GM10248 (cell line): ENCODE results near the gene RSRC1.
"Not testable (repeated sequence)": the region's sequence is repeated elsewhere in the genome, so short reads cannot be mapped to it uniquely, and the experiment has no call there.

Source experiments
- CTCF ChIA-PET: fragments of 300-600 bp; sonication (Branson Sonifier 250); formaldehyde crosslinking; extraction: SDS; loops from one replicate; lab custom pipeline; 2021; ENCODE audit warnings: antibody characterized with exemption; lab: Yijun Ruan, JAX
- POLR2A ChIA-PET: fragments of 350-650 bp; sonication (Branson Sonifier 250); formaldehyde crosslinking; extraction: SDS; loops from one replicate; lab custom pipeline; 2020; ENCODE audit warnings: antibody characterized with exemption; lab: Yijun Ruan, JAX
- DNase-seq: peaks from one replicate; pipeline ENCODE4 v3.0.0; 2012; ENCODE audit errors: extremely low spot score
- CTCF ChIP-seq: IDR thresholded peaks from 2 replicates; pipeline ENCODE4 v1.5.1; 2012; ENCODE audit warnings: mild to moderate bottlenecking, low read depth; ENCODE audit errors: extremely low read depth, missing control alignments, control extremely low read depth

Gene RSRC1

GRCh38 chr3:158402590-158402989 lies 292.7 kb downstream of the RSRC1 start:
- POLR2A ChIA-PET: no interaction called here
- DNase-seq: no peak
- CTCF ChIA-PET: interaction anchor here (0.7 to 1.4 kb wide), 6 partner anchors 11 to 30 kb away, joined by 3 to 7 read pairs (median 3); no protein-coding TSS in a partner anchor

GRCh38 chr3:158403013-158403412 lies 293.1 kb downstream of the RSRC1 start:
- DNase-seq: no peak
- POLR2A ChIA-PET: no interaction called here
- CTCF ChIA-PET: interaction anchor here (0.7 to 1.4 kb wide), 4 partner anchors 11 to 30 kb away, joined by 3 to 7 read pairs (median 3); no protein-coding TSS in a partner anchor
- TF ChIP-seq CTCF: no peak

More at GRCh38 chr3:158402590-158402989, 292.7 kb downstream of the RSRC1 start:
- no peak for TF ChIP-seq CTCF

- ChIA-PET POLR2A (no interaction called here), CTCF (interaction anchor here (2.2 kb wide), 1 partner anchor 9 kb away, joined by 8 read pairs; no protein-coding TSS in a partner anchor)
- no peak for TF ChIP-seq CTCF
- no peak for DNase-seq
Measured at GRCh38 chr3:158404131-158404718, 294.3 kb downstream of the RSRC1 start.

- no peak for DNase-seq
- ChIA-PET POLR2A (no interaction called here), CTCF (interaction anchor here (0.8 to 2.2 kb wide), 4 partner anchors 11 to 253 kb away, joined by 3 to 8 read pairs (median 4); no protein-coding TSS in a partner anchor)
Measured at GRCh38 chr3:158405507-158405906, 295.6 kb downstream of the RSRC1 start.

GRCh38 chr3:158407844-158408517 lies 298.1 kb downstream of the RSRC1 start:
- DNase-seq: no peak
- ChIA-PET POLR2A (interaction anchor here (0.6 kb wide), 1 partner anchor 312 kb away, joined by 5 read pairs; no protein-coding TSS in a partner anchor), CTCF (interaction anchor here (0.8 to 4.9 kb wide), 7 partner anchors 8 to 24 kb away, joined by 3 to 15 read pairs (median 4); no protein-coding TSS in a partner anchor)
- no peak for TF ChIP-seq CTCF

More at GRCh38 chr3:158405507-158405906, 295.6 kb downstream of the RSRC1 start:
- no peak for TF ChIP-seq CTCF

- ChIA-PET CTCF (interaction anchor here (0.9 to 4.9 kb wide), 4 partner anchors 8 to 22 kb away, joined by 3 to 15 read pairs (median 4); no protein-coding TSS in a partner anchor), POLR2A (interaction anchor here (0.6 kb wide), 1 partner anchor 313 kb away, joined by 5 read pairs; no protein-coding TSS in a partner anchor)
- DNase-seq: not testable (repeated sequence)
Measured at GRCh38 chr3:158408518-158408897, 298.6 kb downstream of the RSRC1 start.
